CD4-positive, alpha-beta T cell treated with Interleukin-4 for 4 hours (primary cell): ENCODE data around the gene TANGO2.

Experiments used
- DNase-seq: peaks from one replicate; pipeline ENCODE4 v3.0.0-alpha.2; 2020

Gene TANGO2

DNA sequence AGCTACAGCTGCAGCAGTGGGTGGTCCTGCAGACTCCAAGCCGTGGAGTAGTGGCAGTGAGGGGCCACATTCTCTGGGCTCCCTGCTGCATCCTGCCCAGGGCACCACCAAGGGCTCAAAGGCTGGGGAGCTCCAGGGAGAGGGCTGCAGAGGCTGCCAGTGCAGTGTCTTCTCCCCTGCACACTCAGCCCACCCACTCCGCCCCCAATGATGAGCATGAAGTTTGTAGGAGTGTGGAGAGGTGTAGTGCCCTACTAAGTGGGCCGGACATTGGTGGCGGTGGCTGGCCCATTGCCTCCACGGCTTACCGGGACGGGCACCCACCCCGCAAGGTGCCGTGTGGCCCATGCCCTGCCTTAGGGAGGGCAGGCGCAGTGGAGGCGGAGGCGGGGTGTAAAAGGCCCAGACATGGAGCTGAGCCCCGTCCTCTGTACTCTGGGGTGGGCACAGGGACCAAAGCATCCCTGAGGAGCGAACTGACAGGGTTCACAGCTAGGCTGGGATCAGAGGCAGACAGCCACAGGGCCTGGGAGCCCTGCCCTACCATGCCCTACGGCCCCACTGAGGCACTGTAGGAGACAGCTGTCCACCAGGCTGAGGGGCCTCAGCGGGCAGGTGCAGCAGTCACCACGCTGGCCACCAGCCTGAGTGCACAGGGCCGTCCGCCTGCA is 23.2 kb upstream of the TANGO2 start:
- no peak for DNase-seq

DNA sequence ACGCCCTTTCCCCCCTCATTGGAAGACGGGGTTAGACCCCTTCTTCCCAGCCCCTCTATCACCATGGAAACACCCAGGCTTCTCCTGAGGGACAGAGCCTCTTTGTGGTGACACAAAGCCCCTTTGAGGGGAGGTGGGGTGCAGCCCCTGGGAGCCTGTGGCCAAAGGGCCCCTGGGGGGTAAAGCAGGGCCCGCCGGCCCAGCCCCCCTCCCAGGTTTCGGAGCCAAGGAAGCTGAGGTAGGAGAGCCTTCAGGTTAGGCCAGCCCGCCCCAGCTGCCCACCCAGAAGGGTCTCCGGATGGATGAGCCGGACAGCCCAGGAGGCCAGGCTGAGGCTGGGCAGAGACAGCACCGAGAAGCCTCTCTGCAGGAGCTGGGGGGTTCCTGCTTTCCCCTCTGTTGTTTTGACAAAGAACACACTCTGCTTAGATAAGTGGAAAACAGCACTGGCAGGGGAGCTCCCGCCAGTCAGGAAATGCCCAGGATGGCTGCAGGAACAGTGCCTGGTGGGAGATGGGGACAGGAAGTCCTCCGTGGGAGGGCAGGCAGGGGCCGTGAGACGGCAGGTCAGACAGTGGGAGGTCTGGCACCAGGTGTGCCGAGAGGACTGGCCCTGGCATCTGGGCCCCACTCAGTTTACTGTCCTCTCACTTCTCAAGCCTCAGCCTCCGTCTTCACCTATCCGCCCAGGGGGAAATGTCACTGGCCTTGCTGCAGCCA is 22.5 kb upstream of the TANGO2 start:
- no peak for DNase-seq

DNA sequence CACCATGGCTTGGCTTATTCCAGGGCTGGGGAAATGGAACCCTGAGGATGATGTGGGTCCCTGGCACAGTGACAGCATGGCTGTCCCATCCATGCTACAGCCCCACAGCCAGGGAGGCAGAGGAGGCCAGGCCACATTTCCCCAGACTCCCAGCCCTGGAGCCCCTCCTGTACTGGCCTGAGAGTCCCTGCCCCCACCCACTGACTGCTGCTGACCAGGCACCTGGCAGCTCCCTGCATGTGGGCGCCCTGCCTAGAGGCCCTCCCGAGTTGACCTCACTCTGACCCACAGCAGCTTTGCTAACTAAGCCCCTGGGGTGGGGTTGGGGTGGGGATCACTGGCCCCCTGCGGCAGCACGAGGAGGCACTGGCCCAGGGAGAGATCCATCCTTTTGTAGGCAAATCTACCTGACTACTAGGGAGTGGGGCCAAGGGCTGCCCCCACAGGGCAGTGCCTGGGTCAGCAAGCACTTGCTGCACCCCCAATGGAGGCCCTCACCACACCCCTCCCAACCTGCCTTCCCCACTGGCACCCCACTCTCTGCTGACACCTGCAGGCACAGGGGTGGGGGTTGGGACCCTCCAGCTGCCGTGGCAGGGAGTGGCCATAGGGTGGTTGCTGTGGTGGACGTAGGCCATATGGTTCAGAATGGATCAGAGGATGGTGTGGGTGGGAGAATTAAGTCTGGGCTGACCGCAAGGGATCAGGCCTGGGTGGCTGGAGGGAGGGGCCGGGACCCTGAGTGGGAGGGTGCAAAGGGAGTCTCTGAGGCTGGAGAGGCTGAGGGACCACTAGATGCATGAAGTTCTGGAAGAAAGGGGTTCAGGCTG is 21.7 kb upstream of the TANGO2 start:
- no peak for DNase-seq

DNA sequence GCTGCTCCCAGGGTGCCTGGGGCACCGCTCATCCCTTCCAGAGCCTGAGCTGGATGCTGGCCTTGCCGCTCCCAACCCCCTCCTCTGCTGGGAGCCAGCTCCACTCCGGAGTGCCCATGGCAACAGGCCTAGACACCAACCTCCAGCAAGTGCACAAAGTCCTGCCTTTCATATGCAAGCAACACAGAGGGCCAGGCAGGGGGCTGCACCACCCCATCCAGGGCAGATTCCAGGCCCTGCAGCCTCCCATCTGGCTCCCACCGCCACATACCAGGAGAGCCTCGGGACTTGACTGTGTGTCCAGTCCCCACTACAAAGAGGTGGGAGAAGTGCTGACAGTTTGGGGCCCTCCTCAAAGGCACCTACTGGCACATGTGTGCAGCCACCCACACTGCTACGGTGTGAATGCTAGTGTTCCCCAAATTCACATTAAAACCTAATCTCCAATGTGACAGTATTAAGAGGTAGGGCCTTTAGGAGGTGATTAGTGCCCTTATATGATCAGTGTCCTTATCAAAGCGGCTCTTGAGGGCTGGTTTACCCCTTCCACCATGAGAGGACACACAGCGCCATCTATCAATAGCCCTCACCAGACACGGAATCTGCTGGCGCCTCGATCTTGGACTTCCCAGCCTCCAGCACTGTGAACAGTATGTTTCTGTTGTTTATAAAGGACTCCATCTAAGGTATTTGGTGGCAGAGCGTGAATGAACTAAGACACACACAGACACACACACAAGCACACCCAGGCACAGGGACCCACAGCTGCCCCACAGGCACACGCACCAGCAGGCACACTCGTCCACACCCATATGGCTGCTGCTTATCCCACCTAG is 20.4 kb upstream of the TANGO2 start:
- DNase-seq: no peak

DNA sequence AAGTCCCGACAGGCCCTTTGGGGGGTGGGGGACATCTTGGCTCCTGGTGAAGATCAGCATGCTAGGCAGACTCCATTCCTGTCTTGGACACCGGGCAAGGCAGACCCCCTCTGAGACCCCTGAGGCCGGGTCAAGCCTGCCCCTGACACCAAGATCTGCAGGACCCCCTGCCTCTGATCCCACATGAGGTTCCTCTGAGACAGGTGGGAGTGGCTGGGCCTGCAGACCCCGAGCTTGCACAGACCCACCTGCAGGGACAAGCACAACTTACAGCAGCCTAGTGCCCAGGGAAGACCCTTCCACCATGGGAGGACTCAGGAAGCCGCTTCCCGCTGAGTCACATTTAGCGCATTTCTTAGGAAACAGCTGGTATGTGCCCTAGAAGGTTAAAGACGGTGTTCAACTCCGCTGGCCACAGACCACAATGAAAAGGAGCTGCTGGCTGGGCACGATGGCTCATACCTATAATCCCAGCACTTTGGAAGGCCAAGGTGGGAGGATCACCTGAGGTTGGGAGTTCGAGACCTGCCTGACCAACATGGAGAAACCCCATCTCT is 19.8 kb upstream of the TANGO2 start:
- DNase-seq: no peak

DNA sequence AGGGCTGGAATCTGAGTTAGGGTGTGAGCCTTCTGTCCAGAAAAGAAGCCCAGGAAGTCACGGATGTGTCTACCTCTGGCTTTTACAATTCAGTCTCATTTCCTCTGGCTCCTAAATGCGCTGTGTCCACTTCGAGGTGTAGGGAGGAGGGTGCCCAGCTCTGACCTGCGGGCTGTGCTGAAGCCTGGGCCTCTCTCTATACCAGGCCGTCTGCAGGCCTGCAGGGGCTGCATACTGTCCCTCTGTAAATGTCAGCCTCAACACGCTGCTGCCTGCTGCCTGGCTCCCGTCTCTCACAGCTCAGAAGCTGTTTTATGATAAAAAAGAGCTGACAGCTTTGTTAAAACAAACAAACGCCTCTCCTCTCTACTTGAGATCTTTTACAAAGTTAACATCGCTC is 18.8 kb upstream of the TANGO2 start:
- DNase-seq: no peak

DNA sequence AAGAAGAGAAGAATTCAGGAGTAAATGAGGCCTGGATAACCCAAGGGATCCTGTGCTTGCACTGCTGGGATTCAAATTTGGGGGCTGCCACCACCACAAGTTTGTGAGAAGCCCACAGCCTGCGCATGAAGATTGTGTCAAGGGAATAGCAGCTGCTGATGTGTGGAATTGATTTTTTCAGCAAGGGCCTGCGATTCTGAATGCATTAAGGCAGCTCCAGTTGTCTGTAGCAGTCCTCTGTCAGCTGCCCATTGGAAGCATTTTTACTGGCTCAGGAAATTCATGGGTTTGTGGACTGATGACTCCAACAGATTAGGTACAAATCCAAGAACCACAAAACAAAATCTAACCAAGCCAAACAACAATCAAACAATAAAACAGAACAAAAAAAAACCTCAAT is 18.3 kb upstream of the TANGO2 start:
- DNase-seq: no peak

DNA sequence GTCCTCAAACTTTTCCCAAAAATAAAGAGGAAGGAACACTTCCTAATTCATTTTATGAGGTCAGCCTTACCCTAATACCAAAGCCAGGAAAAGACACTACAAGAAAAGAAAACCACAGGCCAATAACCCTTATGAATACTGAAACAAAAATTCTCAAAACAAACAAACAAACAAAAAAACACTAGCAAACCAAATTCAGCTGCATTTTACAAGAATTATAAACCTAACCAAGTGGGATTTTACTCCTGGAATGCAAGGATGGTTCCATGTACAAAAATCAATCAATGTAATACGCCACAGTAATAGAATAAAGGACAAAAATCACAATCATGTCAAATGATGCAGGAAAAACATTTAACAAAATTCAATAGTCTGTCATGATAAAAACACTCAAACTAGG is 17.6 kb upstream of the TANGO2 start:
- no peak for DNase-seq

DNA sequence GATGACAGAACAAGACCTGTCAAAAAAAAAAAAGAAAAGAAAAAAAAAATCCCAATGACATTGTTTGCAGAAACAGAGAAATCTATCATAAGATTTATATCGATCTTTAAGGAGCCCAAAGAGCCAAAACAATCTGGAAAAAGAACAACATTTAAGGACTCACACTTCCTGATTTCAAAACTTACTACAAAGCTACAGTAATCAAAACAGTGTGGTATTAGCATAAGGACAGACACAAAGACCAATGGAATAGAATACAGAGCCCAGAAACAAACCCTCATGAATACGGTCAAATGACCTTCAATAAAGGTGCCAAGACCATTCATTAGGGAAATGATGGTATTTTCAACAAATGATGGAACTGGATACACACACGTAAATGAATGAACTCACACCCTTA is 16.4 kb upstream of the TANGO2 start:
- DNase-seq: no peak

DNA sequence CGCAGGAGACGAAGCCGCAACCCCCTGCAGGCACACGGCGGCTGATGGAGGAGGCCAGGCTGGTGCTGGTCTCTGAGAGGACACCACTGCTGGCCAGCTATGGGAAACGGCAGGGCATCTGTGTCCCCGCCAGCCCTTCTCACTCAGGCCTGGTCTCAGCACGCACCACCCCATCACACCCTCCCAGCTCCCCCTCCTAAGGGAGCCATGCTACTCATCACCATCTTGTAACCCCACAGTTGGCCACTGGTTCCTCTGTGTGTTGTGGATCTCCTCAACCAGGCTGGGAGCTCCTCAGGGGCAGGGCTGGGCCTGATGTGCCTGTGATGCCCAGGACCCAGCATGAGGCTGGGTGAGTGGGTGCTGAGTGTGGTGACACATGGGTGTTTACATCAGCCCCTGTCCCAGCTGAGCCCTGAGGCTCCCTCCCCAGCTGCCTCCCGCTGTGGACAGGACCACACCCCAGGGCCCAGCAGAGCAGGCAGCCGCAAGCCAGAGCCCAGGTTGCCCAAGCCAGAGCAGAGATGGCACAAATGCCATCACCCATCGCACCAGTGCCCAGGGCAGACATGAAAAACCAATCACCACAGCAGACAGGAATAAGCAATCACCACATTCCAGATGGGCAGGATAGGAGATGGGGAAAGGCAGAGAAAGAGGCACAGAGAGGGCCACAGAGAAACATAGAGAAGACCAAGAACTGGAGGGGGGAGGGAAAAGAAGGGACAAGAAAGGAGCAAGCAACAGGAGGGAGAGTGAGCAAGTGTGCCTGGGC is 12.5 kb upstream of the TANGO2 start:
- DNase-seq: no peak

DNA sequence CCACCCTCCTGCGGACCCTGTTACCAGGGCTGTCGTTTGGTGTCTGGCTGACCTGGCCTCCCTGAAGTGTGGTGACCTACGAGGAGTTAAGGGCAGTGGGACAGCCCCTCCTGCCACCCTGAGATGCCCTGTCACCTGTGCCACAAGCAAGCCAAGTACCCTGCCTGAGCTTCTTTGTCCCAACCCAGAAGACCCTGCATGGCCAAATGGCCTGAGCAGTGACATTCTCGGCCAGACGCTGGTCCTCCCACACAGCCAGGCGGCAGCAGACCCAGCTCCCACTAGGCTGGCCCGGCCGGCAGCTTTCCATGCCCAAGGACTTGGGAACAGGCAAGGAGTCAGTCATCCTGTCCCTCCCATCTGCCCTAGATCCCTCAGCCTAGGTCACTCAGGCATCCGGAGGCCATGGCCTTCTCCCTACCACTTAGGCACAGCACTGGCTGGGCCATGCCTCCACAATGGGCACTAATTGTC is 11.9 kb upstream of the TANGO2 start:
- no peak for DNase-seq

DNA sequence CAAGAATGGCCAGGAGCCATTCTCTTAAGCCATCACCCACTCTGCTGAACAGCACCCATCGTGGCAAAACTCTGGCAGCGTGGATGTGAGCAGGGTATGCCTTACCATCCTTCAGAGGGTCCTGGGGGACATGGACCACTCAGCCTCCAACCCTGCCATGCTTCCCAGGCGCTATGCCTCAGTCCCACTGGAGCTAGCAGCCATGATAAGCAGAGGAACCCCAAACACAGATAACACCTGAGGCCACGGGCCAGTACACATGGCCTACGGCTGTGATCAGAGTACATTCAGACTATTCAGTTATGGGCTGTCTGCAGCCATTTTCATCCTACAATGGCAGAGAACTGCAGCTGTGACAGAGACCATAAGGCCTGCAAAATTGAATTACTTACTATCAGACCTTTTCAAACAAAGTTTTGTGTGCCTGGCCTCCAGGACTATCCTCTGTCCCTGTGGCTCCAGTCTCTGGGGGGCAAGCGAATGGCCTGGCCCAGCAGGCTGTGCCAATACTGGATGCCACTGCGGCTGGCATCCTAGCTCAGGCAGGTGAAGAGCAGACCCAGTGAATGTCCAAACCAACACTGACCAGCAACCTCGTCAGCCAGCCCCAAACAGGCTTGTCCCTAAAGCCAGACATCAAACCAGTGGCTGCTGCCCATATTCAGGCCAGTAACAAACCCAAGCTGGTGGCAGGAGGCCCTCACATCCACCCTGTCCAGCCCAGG is 11.2 kb upstream of the TANGO2 start:
- DNase-seq: no peak

DNA sequence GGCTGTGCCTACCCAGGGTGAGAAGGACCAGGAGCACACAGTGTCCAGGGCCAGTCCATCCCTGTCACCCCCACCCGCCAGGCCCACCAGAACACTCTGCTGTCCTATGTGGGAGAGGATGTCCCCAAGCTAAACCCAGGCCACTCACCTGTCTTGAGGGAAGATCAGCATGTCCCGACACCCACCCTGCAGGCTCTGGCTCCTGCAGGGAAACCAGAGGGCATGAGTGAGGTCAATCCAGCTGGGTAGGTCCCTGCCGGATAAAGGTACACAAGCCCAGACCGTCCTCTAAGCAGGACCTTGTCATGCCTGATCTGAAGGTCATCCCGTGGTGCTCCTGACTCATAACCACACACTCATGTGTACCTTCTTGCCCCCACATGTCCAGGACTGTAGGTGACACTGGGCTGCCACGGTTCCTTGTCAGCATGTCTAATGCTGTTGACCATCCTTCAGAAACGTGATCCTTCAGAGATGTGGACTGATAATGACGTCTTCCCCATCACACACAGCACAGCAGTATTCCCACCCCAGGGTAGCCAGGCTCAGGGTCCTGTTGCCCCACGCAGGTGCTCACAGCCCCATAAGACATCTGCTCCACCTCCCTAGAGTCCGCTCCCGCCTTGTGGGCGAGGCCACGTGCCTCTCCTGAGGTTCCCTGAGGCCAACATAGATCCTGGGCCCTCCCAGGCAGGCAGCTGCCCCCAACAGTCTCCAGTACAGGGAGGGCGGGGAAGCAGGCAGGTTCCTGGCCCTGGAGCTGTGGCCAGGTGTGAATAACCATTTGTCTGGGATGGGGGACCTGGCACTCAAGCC is 10.4 kb upstream of the TANGO2 start:
- DNase-seq: no peak

DNA sequence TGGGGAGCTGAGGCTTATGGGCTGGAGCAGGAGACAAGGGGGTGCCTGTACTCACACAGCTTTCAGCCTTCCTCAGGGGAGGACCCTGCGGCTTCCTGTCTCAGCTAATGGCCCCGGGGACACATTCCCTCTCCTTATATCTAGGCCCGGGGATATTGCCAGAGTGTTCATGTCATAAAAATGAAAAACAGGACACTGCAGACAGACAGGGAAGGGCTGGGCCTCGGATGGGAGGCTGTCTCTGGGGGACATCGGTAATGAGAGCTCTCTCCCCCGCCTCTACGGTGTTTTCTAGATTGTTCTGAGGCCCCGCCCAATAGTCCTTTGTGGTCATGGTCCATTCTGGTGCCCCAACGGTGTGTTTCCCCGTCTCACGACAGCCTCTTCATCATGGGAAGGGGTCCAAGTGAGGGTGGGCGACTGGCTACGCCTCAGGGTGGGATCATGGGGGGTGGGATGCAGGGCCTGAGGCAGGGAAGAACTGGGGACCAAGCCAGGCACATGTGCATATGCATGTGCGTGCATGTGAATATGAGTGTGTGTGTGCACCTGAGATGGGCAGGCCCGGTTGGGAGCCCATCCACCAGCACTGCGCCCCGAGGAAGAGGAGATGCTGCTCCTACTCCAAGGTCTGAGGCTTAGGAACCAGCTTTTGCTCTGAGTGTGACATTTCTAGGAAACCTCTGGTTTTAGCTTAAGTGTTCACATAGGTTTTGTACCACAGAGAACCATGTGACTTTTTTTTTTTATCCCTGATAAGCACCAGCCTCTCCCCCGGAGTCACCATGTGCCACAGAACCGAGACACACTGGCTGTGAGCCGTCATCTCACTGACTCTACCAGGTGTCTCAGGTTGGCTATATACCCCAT is 9.6 kb upstream of the TANGO2 start:
- no peak for DNase-seq

DNA sequence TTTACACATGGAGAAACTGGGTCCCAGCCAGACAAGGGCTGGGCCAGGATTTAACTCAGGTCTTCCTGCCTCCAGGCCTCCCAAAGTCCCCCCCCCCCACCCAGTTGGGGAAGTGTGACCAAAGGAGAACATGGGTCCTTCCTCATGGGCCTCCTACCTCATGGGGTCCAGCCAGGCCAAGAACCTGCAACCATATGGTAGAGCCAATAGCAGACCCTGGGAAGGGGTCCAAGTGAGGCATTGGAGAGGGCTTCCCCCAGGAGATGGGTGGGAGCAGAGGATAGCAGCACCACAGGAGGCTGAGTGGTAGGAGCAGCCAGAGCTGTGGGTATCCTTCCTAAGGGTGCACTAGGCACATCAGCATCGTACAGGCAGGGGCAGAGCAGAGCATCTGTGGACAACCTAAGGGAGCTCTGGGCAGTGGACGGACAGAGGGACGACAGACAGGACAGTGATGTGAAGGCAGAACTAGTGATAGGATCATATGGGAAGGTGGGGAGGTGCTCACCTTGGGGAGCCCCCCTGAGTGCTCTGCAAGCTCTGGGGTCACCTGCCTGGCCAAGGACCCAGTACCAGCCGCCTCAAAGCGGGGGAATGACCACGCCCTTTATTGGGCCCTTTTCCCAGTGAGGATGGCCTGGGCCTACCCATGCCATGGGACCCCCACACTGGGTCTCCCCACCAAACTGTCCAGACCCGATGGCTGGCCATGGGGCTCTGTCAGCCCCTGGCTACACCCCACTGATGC is 8.7 kb upstream of the TANGO2 start:
- DNase-seq: no peak

DNA sequence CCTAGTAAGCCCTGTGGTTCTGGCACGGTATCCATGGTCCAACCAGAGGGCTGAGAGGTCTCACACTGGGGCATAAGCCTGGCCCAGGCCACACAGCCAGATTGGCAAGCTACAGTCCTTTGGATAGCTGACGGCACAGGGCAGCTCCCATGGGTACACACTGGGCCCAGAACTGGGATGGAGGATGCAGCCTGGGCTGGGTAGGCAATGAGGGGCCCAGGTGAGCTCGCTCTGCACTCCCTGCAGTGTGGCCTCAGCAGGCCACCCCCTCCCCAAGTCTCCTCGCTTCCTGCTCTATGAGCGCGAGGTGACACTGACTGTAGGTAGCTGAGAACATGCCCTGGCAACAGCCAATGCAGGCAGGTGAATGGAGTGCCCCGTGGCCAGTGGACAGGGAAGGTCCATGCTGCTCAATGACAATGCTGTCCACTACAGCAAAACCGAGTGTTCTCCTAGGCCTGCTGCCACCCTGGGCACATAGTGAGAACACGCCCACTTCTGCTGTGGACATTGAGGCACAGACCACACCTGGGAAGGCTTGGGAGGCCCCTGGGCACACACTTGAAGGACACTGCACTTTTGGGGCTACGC is 8.1 kb upstream of the TANGO2 start:
- no peak for DNase-seq

DNA sequence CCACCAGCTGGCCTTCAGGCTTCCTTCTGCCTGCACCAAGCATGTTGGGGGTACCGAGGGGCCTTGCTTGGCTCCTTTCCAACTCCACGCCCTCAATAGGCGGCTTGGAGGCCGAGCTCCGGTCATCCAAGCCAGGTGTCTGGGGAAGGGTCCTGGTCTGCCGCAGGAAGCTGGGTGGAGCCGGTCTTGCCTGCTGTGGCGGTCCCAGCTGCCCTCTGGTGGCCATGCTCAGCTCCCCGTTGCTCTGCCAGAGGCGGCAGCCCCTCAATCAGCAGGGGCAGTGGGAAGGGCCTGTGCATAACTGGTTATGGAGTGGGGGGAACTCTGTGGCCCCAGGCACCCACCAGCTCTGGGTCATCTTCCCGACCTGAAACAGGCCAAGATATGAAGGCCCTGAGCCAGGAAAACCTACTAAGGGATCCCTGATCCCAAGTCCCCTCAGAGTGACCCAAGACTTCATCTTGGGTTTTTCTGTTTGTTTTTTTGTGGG is 7.5 kb upstream of the TANGO2 start:
- DNase-seq: no peak
